SK-N-SH (cell line): Measurements from ENCODE around the gene FKBP6. TPM values are rescaled to one million over a fixed set of nuclear protein-coding genes. Genes with fewer than 3 reads are reported as not detected.

ENCODE experiments used
- CTCF ChIA-PET: fragments of 300-600, 350-600 bp; formaldehyde crosslinking; extraction: SDS; loops from one replicate; lab custom pipeline; 2021; lab: Yijun Ruan, JAX
- POLR2A ChIA-PET: fragments of 350-600 bp; sonication (Branson Sonifier 250); formaldehyde crosslinking; extraction: SDS; loops from one replicate; lab custom pipeline; 2020; ENCODE audit warnings: antibody characterized with exemption, inconsistent platforms; lab: Yijun Ruan, JAX
- DNase-seq: peaks from one replicate; pipeline ENCODE4 v3.0.0; 2012
- H2AFZ ChIP-seq: fragments of 200-600 bp; sonication (generic); 2 replicates; pipeline ENCODE4 v1.8.1; 2016; ENCODE audit warnings: antibody characterized with exemption, mild to moderate bottlenecking, low read depth
- H3F3A ChIP-seq: fragments of 200-600 bp; sonication (generic); replicated peaks from 2 replicates; pipeline ENCODE3; 2016; ENCODE audit warnings: antibody characterized with exemption, mild to moderate bottlenecking; ENCODE audit not compliant: insufficient read depth
- H3K27ac ChIP-seq, 2 experiments: fragments of 200-500 bp in 1 of 2; fragments of 200-600 bp in 1 of 2; sonication (Bioruptor generic) in 1 of 2; sonication (generic), shearing (Covaris generic) in 1 of 2; 2 replicates each; pipeline versions ENCODE4 v1.5.1 to v1.6.1; 2014 to 2016; ENCODE audit warnings: low read depth in 2 of 2, inconsistent platforms in 1 of 2, low read length in 1 of 2, mild to moderate bottlenecking in 1 of 2, mixed read lengths in 1 of 2
- H3K27me3 ChIP-seq: fragments of 200-600 bp; sonication (generic), shearing (Covaris generic); 2 replicates; pipeline ENCODE4 v1.6.1; 2016; ENCODE audit warnings: mixed run types; ENCODE audit not compliant: insufficient read depth
- H3K36me3 ChIP-seq, 2 experiments: fragments of 200-500 bp in 1 of 2; fragments of 200-600 bp in 1 of 2; sonication (Bioruptor generic) in 1 of 2; sonication (generic) in 1 of 2; replicated peaks in 1 of 2; 2 replicates each; pipeline versions ENCODE3 to v1.5.1; 2014 to 2016; ENCODE audit warnings: low read length in 1 of 2, mild to moderate bottlenecking in 1 of 2; ENCODE audit not compliant: insufficient read depth in 2 of 2, control insufficient read depth in 1 of 2
- H3K4me1 ChIP-seq, 2 experiments: fragments of 200-500 bp in 1 of 2; fragments of 200-600 bp in 1 of 2; sonication (Bioruptor generic) in 1 of 2; sonication (generic), shearing (Covaris generic) in 1 of 2; 2 replicates each; pipeline versions ENCODE4 v1.5.1 to v1.6.1; 2014 to 2016; ENCODE audit warnings: low read depth in 1 of 2, low read length in 1 of 2, mixed run types in 1 of 2; ENCODE audit not compliant: insufficient read depth in 2 of 2, control insufficient read depth in 1 of 2
- H3K4me2 ChIP-seq: fragments of 200-600 bp; sonication (generic), shearing (Covaris generic); 2 replicates; pipeline ENCODE4 v1.6.1; 2017; ENCODE audit warnings: mixed run types
- H3K4me3 ChIP-seq, 2 experiments: fragments of 200-500 bp in 1 of 2; fragments of 200-600 bp in 1 of 2; sonication (Bioruptor generic) in 1 of 2; sonication (generic), shearing (Covaris generic) in 1 of 2; 2 replicates each; pipeline versions ENCODE4 v1.5.1 to v1.8.1; 2014 to 2016; ENCODE audit warnings: low read depth in 2 of 2, inconsistent platforms in 1 of 2, low read length in 1 of 2, mild to moderate bottlenecking in 1 of 2, mixed read lengths in 1 of 2, moderate library complexity in 1 of 2
- H3K79me2 ChIP-seq: fragments of 200-600 bp; sonication (generic); 2 replicates; pipeline ENCODE4 v1.8.1; 2017; ENCODE audit warnings: mild to moderate bottlenecking; ENCODE audit not compliant: insufficient read depth
- H3K9ac ChIP-seq: fragments of 200-600 bp; sonication (generic); 2 replicates; pipeline ENCODE4 v1.6.1; 2017; ENCODE audit warnings: mixed run types
- H3K9me2 ChIP-seq: fragments of 200-600 bp; sonication (generic); 2 replicates; pipeline ENCODE4 v1.6.1; 2017; ENCODE audit warnings: mixed run types
- H3K9me3 ChIP-seq: fragments of 200-600 bp; sonication (generic); 2 replicates; pipeline ENCODE4 v1.6.1; 2017; ENCODE audit warnings: mixed run types, mild to moderate bottlenecking, moderate library complexity
- H4K20me1 ChIP-seq: fragments of 200-600 bp; sonication (generic); 2 replicates; pipeline ENCODE4 v1.6.1; 2017; ENCODE audit warnings: mild to moderate bottlenecking, mixed run types; ENCODE audit not compliant: insufficient read depth
- CHD2 ChIP-seq: fragments of 150-350 bp; IDR thresholded peaks from 2 replicates; pipeline ENCODE4 v1.6.1; 2018; ENCODE audit warnings: low read length; ENCODE audit not compliant: partially characterized antibody
- FOSL2 ChIP-seq: IDR thresholded peaks from 2 replicates; pipeline ENCODE4 v1.4.0; 2012; ENCODE audit warnings: low read depth, mild to moderate bottlenecking, moderate library complexity, borderline replicate concordance
- FOXJ3 ChIP-seq: sonication (generic); formaldehyde crosslinking; IDR thresholded peaks from 2 replicates; pipeline ENCODE4 v1.5.1; 2020; ENCODE audit warnings: mild to moderate bottlenecking, missing genetic modification reagents
- JUND ChIP-seq: IDR thresholded peaks from 2 replicates; pipeline ENCODE4 v1.4.0; 2012
- MAX ChIP-seq: IDR thresholded peaks from 2 replicates; pipeline ENCODE4 v1.4.0; 2012; ENCODE audit warnings: low read depth
- NFIC ChIP-seq: IDR thresholded peaks from 2 replicates; pipeline ENCODE4 v1.4.0; 2012; ENCODE audit warnings: borderline replicate concordance
- PBX3 ChIP-seq: IDR thresholded peaks from 2 replicates; pipeline ENCODE4; 2012
- POLR2AphosphoS5 ChIP-seq: IDR thresholded peaks from 2 replicates; pipeline ENCODE4 v1.6.1; 2012; ENCODE audit warnings: low read depth, low read length
- RCOR1 ChIP-seq: fragments of 150-350 bp; IDR thresholded peaks from 2 replicates; pipeline ENCODE4 v1.6.1; 2017; ENCODE audit warnings: antibody characterized with exemption, low read length
- SMC3 ChIP-seq: IDR thresholded peaks from 2 replicates; pipeline ENCODE4 v1.6.1; 2012; ENCODE audit warnings: low read depth, low read length, improper control_type of control experiment
- TCF12 ChIP-seq: IDR thresholded peaks from 2 replicates; pipeline ENCODE4 v1.4.0; 2012
- TEAD4 ChIP-seq: IDR thresholded peaks from 2 replicates; pipeline ENCODE4 v1.4.0; 2012; ENCODE audit warnings: mild to moderate bottlenecking, borderline replicate concordance; ENCODE audit not compliant: insufficient read depth
- YY1 ChIP-seq: IDR thresholded peaks from 2 replicates; pipeline ENCODE4 v1.4.0; 2012; ENCODE audit warnings: low read depth, mild to moderate bottlenecking
- whole genome bisulfite sequencing: methylation state at CpG from one replicate; pipeline ENCODE4 v1.1.6; 2017; ENCODE audit warnings: low lambda C conversion rate; 5-methylcytosine and 5-hydroxymethylcytosine counted together
- polyA plus RNA-seq, 3 experiments: library from polyadenylated mRNA; depleted of rRNA; stranded (reverse); fragments of >200 nt; gene quantifications; 2 replicates each; pipeline ENCODE4 v1.2.3, GENCODE V29; 2012
- TF ChIP-seq, protein P1 (sequence below): IDR thresholded peaks from 2 replicates; pipeline ENCODE4 v1.4.0; 2012; ENCODE audit warnings: low read depth, borderline replicate concordance
- TF ChIP-seq, protein P2 (sequence below): IDR thresholded peaks from 2 replicates; pipeline ENCODE4 v1.4.0; 2012; ENCODE audit warnings: low read depth, borderline replicate concordance
- TF ChIP-seq, protein P3 (sequence below): fragments of 150-350 bp; IDR thresholded peaks from 2 replicates; pipeline ENCODE4 v1.6.1; 2017; ENCODE audit warnings: antibody characterized with exemption, low read length, low read depth, borderline replicate concordance

The FKBP6 gene
- polyA plus RNA-seq, 1 of the 3 experiments (the other 2 are of a cell fraction) = not detected

DNA sequence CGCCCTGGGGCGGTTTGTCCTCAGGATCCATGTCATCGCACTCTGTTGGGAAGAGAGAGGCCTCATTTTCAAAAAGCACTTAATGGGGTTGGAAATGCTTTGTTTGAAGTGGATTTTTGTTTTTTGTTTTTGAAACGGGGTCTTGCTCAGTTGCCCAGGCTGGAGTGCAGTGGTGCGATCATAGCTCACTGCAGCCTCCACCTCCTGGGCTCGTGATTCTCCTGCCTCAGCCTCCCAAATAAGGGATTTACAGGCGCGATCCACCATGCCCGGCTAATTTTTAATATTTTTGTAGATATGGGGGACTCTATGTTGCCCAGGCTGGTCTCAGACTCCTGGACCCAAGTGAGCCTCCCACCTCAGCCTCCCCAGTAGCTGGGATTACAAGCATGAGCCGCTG, 735 bp downstream of the FKBP6 start:
- Histone ChIP-seq H3K4me2 (no peak overlapping the region), H3K79me2 (no peaks in the 10 kb centered on the region), H3K9me3 (no peaks in the 10 kb centered on the region), H3K36me3 (no peaks in the 10 kb centered on the region), H3F3A (no peaks in the 10 kb centered on the region)
- CTCF ChIA-PET = interaction anchor here (2.6 kb wide), 1 partner anchor 123 kb away, joined by 12 read pairs; no protein-coding TSS in a partner anchor
- WGBS = 84% methylated on average over 10 of the region's 10 CpGs
- no peak for TF ChIP-seq NFIC
- TF ChIP-seq YY1 = no peak
- TF ChIP-seq SMC3 = no peak
- TF ChIP-seq FOXJ3 (CRISPR knock-in tag) = no peak
- TF ChIP-seq FOSL2 = no peak
- no peak for TF ChIP-seq POLR2AphosphoS5
- TF ChIP-seq, protein P1, sequence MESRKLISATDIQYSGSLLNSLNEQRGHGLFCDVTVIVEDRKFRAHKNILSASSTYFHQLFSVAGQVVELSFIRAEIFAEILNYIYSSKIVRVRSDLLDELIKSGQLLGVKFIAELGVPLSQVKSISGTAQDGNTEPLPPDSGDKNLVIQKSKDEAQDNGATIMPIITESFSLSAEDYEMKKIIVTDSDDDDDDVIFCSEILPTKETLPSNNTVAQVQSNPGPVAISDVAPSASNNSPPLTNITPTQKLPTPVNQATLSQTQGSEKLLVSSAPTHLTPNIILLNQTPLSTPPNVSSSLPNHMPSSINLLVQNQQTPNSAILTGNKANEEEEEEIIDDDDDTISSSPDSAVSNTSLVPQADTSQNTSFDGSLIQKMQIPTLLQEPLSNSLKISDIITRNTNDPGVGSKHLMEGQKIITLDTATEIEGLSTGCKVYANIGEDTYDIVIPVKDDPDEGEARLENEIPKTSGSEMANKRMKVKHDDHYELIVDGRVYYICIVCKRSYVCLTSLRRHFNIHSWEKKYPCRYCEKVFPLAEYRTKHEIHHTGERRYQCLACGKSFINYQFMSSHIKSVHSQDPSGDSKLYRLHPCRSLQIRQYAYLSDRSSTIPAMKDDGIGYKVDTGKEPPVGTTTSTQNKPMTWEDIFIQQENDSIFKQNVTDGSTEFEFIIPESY = no peak
- TF ChIP-seq TCF12 = no peak
- TF ChIP-seq, protein P2, sequence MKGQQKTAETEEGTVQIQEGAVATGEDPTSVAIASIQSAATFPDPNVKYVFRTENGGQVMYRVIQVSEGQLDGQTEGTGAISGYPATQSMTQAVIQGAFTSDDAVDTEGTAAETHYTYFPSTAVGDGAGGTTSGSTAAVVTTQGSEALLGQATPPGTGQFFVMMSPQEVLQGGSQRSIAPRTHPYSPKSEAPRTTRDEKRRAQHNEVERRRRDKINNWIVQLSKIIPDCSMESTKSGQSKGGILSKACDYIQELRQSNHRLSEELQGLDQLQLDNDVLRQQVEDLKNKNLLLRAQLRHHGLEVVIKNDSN = no peak
- TF ChIP-seq TEAD4 = no peak
- TF ChIP-seq MAX = no peak
- no peak for TF ChIP-seq PBX3
- no peak for TF ChIP-seq CHD2
- no peak for TF ChIP-seq JUND
- TF ChIP-seq, protein P3, sequence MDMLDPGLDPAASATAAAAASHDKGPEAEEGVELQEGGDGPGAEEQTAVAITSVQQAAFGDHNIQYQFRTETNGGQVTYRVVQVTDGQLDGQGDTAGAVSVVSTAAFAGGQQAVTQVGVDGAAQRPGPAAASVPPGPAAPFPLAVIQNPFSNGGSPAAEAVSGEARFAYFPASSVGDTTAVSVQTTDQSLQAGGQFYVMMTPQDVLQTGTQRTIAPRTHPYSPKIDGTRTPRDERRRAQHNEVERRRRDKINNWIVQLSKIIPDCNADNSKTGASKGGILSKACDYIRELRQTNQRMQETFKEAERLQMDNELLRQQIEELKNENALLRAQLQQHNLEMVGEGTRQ = no peak
- no peak for TF ChIP-seq RCOR1
- TF ChIP-seq, all 33 proteins: peak for 0
- Histone ChIP-seq H3K4me3 (no peak overlapping the region), H4K20me1 (no peaks in the 10 kb centered on the region), H2AFZ (no peak overlapping the region), H3K9ac (no peak overlapping the region), H3K27me3 (peaks cover 12% of the 10 kb centered on the region; the same call in 1 of the 2 replicates), H3K4me1 (no peaks in the 10 kb centered on the region; a peak in 1 of 4 replicates), H3K9me2 (no peaks in the 10 kb centered on the region), H3K27ac (no peak overlapping the region)
- POLR2A ChIA-PET = no interaction called here
- DNase-seq = no peak
